ENCODE measurements around the gene PCSK4. TPM values are rescaled to one million over a fixed set of nuclear protein-coding genes. Genes with fewer than 3 reads are reported as not detected.
"Not testable (repeated sequence)": the region's sequence is repeated elsewhere in the genome, so short reads cannot be mapped to it uniquely, and the experiment has no call there.

The PCSK4 gene
- total RNA-seq, 1 donor from 2014 or later: 3.2 TPM

GRCh38 chr19:1520203-1520780 lies 30.1 kb upstream of the PCSK4 start:
- Mint-ChIP-seq H3K27me3 (ENCODE audit: unreplicated experiment) (peaks cover 20% of the 10 kb centered on the region), H3K36me3 (ENCODE audit: unreplicated experiment) (no peaks in the 10 kb centered on the region), H3K4me3 (ENCODE audit: unreplicated experiment) (no peak overlapping the region), H3K27ac (ENCODE audit: unreplicated experiment) (no peak overlapping the region), H3K9me3 (ENCODE audit: unreplicated experiment) (no peaks in the 10 kb centered on the region), H3K4me1 (ENCODE audit: unreplicated experiment) (peaks cover 4% of the 10 kb centered on the region)
- TF ChIP-seq CTCF (IDR thresholded peaks at IDR 0.05): no peak
- DNase-seq (ENCODE audit: extremely low spot score, unreplicated experiment): no peak

GRCh38 chr19:1519802-1520201 lies 29.7 kb upstream of the PCSK4 start:
- not testable (repeated sequence) for H3K9me3 Mint-ChIP-seq (ENCODE audit: unreplicated experiment); H3K36me3 Mint-ChIP-seq (ENCODE audit: unreplicated experiment); DNase-seq (ENCODE audit: extremely low spot score, unreplicated experiment); H3K4me3 Mint-ChIP-seq (ENCODE audit: unreplicated experiment); H3K4me1 Mint-ChIP-seq (ENCODE audit: unreplicated experiment); H3K27ac Mint-ChIP-seq (ENCODE audit: unreplicated experiment)
- peaks cover 16% of the 10 kb centered on the region for H3K27me3 Mint-ChIP-seq (ENCODE audit: unreplicated experiment)

GRCh38 chr19:1518471-1518870 lies 28.3 kb upstream of the PCSK4 start:
- Mint-ChIP-seq H3K4me1 (ENCODE audit: unreplicated experiment) (peaks cover 2% of the 10 kb centered on the region), H3K36me3 (ENCODE audit: unreplicated experiment) (no peaks in the 10 kb centered on the region), H3K9me3 (ENCODE audit: unreplicated experiment) (no peaks in the 10 kb centered on the region), H3K27me3 (ENCODE audit: unreplicated experiment) (peaks cover 9% of the 10 kb centered on the region), H3K4me3 (ENCODE audit: unreplicated experiment) (no peak overlapping the region), H3K27ac (ENCODE audit: unreplicated experiment) (no peak overlapping the region)
- no peak for DNase-seq (ENCODE audit: extremely low spot score, unreplicated experiment)
- no peak for TF ChIP-seq CTCF (IDR thresholded peaks at IDR 0.05)

- Mint-ChIP-seq H3K4me3 (ENCODE audit: unreplicated experiment) (no peak overlapping the region), H3K27ac (ENCODE audit: unreplicated experiment) (no peak overlapping the region), H3K36me3 (ENCODE audit: unreplicated experiment) (no peaks in the 10 kb centered on the region), H3K27me3 (ENCODE audit: unreplicated experiment) (peaks cover 3% of the 10 kb centered on the region), H3K9me3 (ENCODE audit: unreplicated experiment) (no peaks in the 10 kb centered on the region), H3K4me1 (ENCODE audit: unreplicated experiment) (peaks cover 9% of the 10 kb centered on the region)
- TF ChIP-seq CTCF (IDR thresholded peaks at IDR 0.05): no peak
- no peak for DNase-seq (ENCODE audit: extremely low spot score, unreplicated experiment)
Measured at GRCh38 chr19:1516395-1516753, 26.2 kb upstream of the PCSK4 start.

- Mint-ChIP-seq H3K4me3 (ENCODE audit: unreplicated experiment) (no peak overlapping the region), H3K27me3 (ENCODE audit: unreplicated experiment) (peaks cover 3% of the 10 kb centered on the region), H3K4me1 (ENCODE audit: unreplicated experiment) (peaks cover 9% of the 10 kb centered on the region), H3K27ac (ENCODE audit: unreplicated experiment) (no peak overlapping the region), H3K9me3 (ENCODE audit: unreplicated experiment) (no peaks in the 10 kb centered on the region), H3K36me3 (ENCODE audit: unreplicated experiment) (no peaks in the 10 kb centered on the region)
- no peak for TF ChIP-seq CTCF (IDR thresholded peaks at IDR 0.05)
- DNase-seq (ENCODE audit: extremely low spot score, unreplicated experiment): peak; percentile 82
Measured at GRCh38 chr19:1514986-1515721, 25.0 kb upstream of the PCSK4 start.
